ENCODE results near the gene TFDP1. TPM values are rescaled to one million over a fixed set of nuclear protein-coding genes. Genes with fewer than 3 reads are reported as not detected.

The TFDP1 gene
- total RNA-seq, 5 donors from 2014 or later (not counting 1 experiment from before 2014, with no cell fraction given), result 25.8 to 38.3 (median 34.1) TPM

DNA sequence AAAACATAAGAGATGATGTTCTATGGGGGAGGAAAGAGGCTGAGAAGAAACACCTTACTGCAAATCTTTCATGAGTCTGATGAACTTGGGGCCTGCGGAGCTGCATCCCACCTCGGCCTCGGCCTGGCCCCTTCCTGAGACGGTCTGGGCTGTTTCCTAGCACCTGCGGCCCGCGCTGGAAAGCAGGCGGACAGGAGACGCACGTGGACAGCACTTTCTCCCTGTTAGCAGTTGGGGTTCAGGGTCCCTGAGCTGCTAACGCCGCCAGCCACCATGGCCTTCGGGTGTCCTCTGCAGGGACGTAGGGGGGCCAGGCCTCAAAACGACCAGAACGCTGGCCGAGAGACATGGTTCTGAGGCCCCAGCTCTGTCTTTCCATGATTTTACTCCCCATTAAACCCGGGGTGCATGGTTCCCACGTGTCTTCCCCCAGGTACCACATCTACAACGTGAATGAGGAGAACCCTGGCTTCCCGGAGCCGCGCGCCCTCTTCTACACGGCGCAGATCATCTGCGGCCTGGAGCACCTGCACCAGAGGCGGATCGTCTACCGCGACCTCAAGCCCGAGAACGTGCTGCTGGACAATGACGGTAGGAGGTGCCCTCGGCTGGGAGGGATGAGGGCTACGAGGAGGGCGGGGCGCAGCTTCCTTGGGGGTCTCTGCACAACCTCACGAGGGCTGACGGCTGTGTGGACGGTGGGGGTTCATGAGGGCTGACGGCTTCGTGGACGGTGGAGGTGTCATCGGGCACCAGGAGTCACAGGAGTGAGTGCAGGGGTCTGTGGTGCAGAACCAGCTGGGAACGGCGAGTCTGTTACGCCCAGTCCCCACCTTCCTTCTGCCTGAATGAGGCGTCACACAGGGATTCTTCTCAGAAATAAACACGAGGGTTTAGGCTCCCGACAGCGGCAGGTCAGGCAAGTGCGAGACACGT is 86.8 kb downstream of the TFDP1 start:
- no peak overlapping the region for H3K27ac ChIP-seq (ENCODE audit: low read length)
- Mint-ChIP-seq H3K4me3 (no peak overlapping the region), H3K27ac (no peak overlapping the region), H3K4me1 (peaks cover 0 to 13% (median 0%) of the 10 kb centered on the region in 3 donors), H3K9me3 (no peaks in the 10 kb centered on the region), H3K36me3 (no peaks in the 10 kb centered on the region), H3K27me3 (peaks cover 0 to 3% of the 10 kb centered on the region in 2 donors)
- H3K36me3 ChIP-seq (ENCODE audit: control insufficient read depth in 2 of 2, extremely low read depth in 1 of 2, insufficient read depth in 1 of 2, low read length in 1 of 2), result no peaks in the 10 kb centered on the region
- DNase-seq (peak in 2 of 35 experiments; percentile 3 to 20), ATAC-seq (replicated peaks in 1 of 4) (no peak)
- ChIA-PET CTCF (interaction anchor here in 1 of 2 donors (0.5 kb wide), 1 partner anchor 206 kb away, joined by 4 read pairs; no protein-coding TSS in a partner anchor), POLR2A (no interaction called here)
- H3K9me3 ChIP-seq, result no peaks in the 10 kb centered on the region
- H3K27me3 ChIP-seq (replicated peaks in 1 of 2; ENCODE audit: control insufficient read depth in 2 of 2, extremely low read depth in 1 of 2, insufficient read depth in 2 of 2, low read length in 1 of 2), result peaks cover 0 to 29% of the 10 kb centered on the region in 2 experiments
- WGBS (ENCODE audit: insufficient coverage), result 95% methylated on average over 45 of the region's 54 CpGs
- H3K4me1 ChIP-seq (ENCODE audit: control insufficient read depth in 1 of 2, extremely low read depth in 1 of 2, insufficient read depth in 2 of 2, low read length in 2 of 2), result peaks cover 0 to 2% of the 10 kb centered on the region in 2 experiments
- no peak overlapping the region for H3K4me3 ChIP-seq (ENCODE audit: control insufficient read depth in 1 of 2, extremely low read depth in 1 of 2, low read length in 1 of 2)

DNA sequence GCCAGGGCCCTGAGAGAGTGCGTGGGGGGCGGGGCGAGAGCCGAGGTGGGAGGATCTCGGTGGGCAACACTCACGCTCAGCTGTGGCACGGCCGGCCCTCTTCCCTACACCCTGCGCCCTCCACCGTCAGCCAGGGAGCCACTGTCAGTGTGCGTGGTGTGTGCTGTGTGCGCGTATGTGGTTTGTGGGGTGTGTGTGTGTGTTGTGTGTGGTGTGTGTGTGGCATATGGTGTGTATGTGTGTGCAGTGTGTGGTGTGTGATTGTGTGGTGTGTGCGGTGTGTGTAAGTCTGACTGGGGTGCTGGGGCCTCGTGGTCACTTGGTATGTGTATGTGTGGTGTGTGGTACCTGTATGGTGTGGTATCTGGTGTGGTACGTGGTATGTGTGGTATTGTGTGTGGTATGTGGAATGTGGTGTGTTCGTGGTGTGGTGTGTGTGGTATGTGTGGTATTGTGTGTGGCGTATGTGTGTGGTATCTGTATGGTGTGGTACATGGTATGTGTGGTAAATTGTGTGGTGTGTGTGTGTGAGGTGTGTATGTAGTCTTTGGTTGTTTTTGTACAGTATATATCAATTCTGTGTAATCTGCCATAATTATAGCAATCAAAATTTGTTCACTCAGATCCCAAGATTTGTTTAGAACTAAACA is 87.6 kb downstream of the TFDP1 start:
- H3K9me3 Mint-ChIP-seq, result no peaks in the 10 kb centered on the region
- DNase-seq (peak in 1 of 35 experiments; percentile 7), ATAC-seq (replicated peaks in 1 of 4) (no peak)
- POLR2A ChIA-PET, result no interaction called here
- no peaks in the 10 kb centered on the region for H3K9me3 ChIP-seq
- no peak overlapping the region for H3K27ac ChIP-seq (ENCODE audit: low read length)
- H3K36me3 ChIP-seq (ENCODE audit: control insufficient read depth in 2 of 2, extremely low read depth in 1 of 2, insufficient read depth in 1 of 2, low read length in 1 of 2), result no peaks in the 10 kb centered on the region
- H3K27ac Mint-ChIP-seq, result no peak overlapping the region
- CTCF ChIA-PET, result no interaction called here
- peaks cover 0 to 3% of the 10 kb centered on the region in 2 donors for H3K27me3 Mint-ChIP-seq
- H3K4me1 Mint-ChIP-seq, result peaks cover 0 to 13% (median 0%) of the 10 kb centered on the region in 3 donors
- 89% methylated on average over 16 of the region's 18 CpGs for WGBS (ENCODE audit: insufficient coverage)
- no peak overlapping the region for H3K4me3 Mint-ChIP-seq
- no peaks in the 10 kb centered on the region for H3K36me3 Mint-ChIP-seq
- H3K4me3 ChIP-seq (ENCODE audit: control insufficient read depth in 1 of 2, extremely low read depth in 1 of 2, low read length in 1 of 2), result no peak overlapping the region
- peaks cover 0 to 2% of the 10 kb centered on the region in 2 experiments for H3K4me1 ChIP-seq (ENCODE audit: control insufficient read depth in 1 of 2, extremely low read depth in 1 of 2, insufficient read depth in 2 of 2, low read length in 2 of 2)
- H3K27me3 ChIP-seq (replicated peaks in 1 of 2; ENCODE audit: control insufficient read depth in 2 of 2, extremely low read depth in 1 of 2, insufficient read depth in 2 of 2, low read length in 1 of 2), result peaks cover 0 to 22% of the 10 kb centered on the region in 2 experiments

Other genes starting within 250 kb of the TFDP1 start
- gene GRTP1, start 220.6 kb upstream of the TFDP1 start, total RNA-seq, result 1 to 10 TPM in 3 of 5 donors, under 1 TPM in 1, not detected in 1; 0.98 to 1.4 (median 1.2) TPM
- gene ADPRHL1, start 131.3 kb upstream of the TFDP1 start, total RNA-seq, result 1 to 10 TPM in 2 of 5 donors, under 1 TPM in 3; 0.37 to 1.7 (median 0.92) TPM
- gene DCUN1D2, start 94.0 kb upstream of the TFDP1 start, total RNA-seq, result 10 to 100 TPM; 18.7 to 27.7 (median 25.3) TPM
- gene ATP4B, start 73.4 kb downstream of the TFDP1 start, total RNA-seq, result not detected
- not detected for gene GRK1, start 82.5 kb downstream of the TFDP1 start, total RNA-seq
- 1 to 10 TPM in 2 of 5 donors, under 1 TPM in 3; 0.76 to 1.2 (median 0.89) TPM for gene TMEM255B, start 174.5 kb downstream of the TFDP1 start, total RNA-seq